ENCODE results near the gene PLBD1. TPM values are rescaled to one million over a fixed set of nuclear protein-coding genes. Genes with fewer than 3 reads are reported as not detected.

Gene PLBD1
- total and polyA plus RNA-seq, 2 donors (not counting 1 experiment from before 2014, with no cell fraction given) = 0.76 to 5.1 TPM

- TF ChIP-seq CTCF (conservative IDR thresholded peaks at IDR 0.05 in 1 of 2, IDR thresholded peaks at IDR 0.05 in 1 of 2; ENCODE audit: low read depth in 1 of 2, low read length in 2 of 2) (no peak), EZH2 (IDR thresholded peaks at IDR 0.05; ENCODE audit: low read length, missing control alignments) (no peak)
- H2AFZ ChIP-seq (ENCODE audit: low read length) = no peak overlapping the region
Measured at GRCh38 chr12:14572401-14572800, 4.7 kb upstream of the PLBD1 start.

GRCh38 chr12:14571779-14572178, 4.1 kb upstream of the PLBD1 start:
- no peak for DNase-seq (ENCODE audit: low read depth in 2 of 2)
- no peaks in the 10 kb centered on the region for H3K79me2 ChIP-seq (ENCODE audit: control insufficient read depth, insufficient read depth, low read length)
- H3K36me3 ChIP-seq (ENCODE audit: control insufficient read depth, insufficient read depth, low read length) = no peaks in the 10 kb centered on the region
- H4K20me1 ChIP-seq (ENCODE audit: control insufficient read depth, extremely low read depth, insufficient read depth, low read length) = no peaks in the 10 kb centered on the region
- H3K9me3 ChIP-seq (ENCODE audit: control insufficient read depth, insufficient read depth, low read depth, low read length) = no peaks in the 10 kb centered on the region
- H3K27me3 ChIP-seq (ENCODE audit: control insufficient read depth, insufficient read depth, low read length) = no peaks in the 10 kb centered on the region
- H3K9ac ChIP-seq (ENCODE audit: insufficient read depth, low read length) = no peak overlapping the region
- H3K4me3 ChIP-seq (replicated peaks in 1 of 4; ENCODE audit: control extremely low read depth in 1 of 4, insufficient read depth in 1 of 4, low read depth in 3 of 4, low read length in 4 of 4) = no peak overlapping the region
- H3K4me1 ChIP-seq (ENCODE audit: control insufficient read depth, extremely low read depth, insufficient read depth, low read length) = no peaks in the 10 kb centered on the region
- no peak overlapping the region for H3K4me2 ChIP-seq (ENCODE audit: extremely low read depth, insufficient read depth, low read length)
- no peak overlapping the region for H2AFZ ChIP-seq (ENCODE audit: low read length)
- no peak overlapping the region for H3K27ac ChIP-seq (ENCODE audit: insufficient read depth, low read length)
- TF ChIP-seq CTCF (conservative IDR thresholded peaks at IDR 0.05 in 1 of 2, IDR thresholded peaks at IDR 0.05 in 1 of 2; ENCODE audit: low read depth in 1 of 2, low read length in 2 of 2) = no peak
- TF ChIP-seq EZH2 (IDR thresholded peaks at IDR 0.05; ENCODE audit: low read length, missing control alignments) = no peak

More at GRCh38 chr12:14572401-14572800, 4.7 kb upstream of the PLBD1 start:
- Histone ChIP-seq H3K4me1 (ENCODE audit: control insufficient read depth, extremely low read depth, insufficient read depth, low read length) (no peaks in the 10 kb centered on the region), H4K20me1 (ENCODE audit: control insufficient read depth, extremely low read depth, insufficient read depth, low read length) (no peaks in the 10 kb centered on the region), H3K36me3 (ENCODE audit: control insufficient read depth, insufficient read depth, low read length) (no peaks in the 10 kb centered on the region), H3K9me3 (ENCODE audit: control insufficient read depth, insufficient read depth, low read depth, low read length) (no peaks in the 10 kb centered on the region), H3K9ac (ENCODE audit: insufficient read depth, low read length) (no peak overlapping the region), H3K79me2 (ENCODE audit: control insufficient read depth, insufficient read depth, low read length) (no peaks in the 10 kb centered on the region), H3K4me3 (replicated peaks in 1 of 4; ENCODE audit: control extremely low read depth in 1 of 4, insufficient read depth in 1 of 4, low read depth in 3 of 4, low read length in 4 of 4) (no peak overlapping the region), H3K27ac (ENCODE audit: insufficient read depth, low read length) (no peak overlapping the region), H3K27me3 (ENCODE audit: control insufficient read depth, insufficient read depth, low read length) (no peaks in the 10 kb centered on the region), H3K4me2 (ENCODE audit: extremely low read depth, insufficient read depth, low read length) (no peak overlapping the region)
- DNase-seq (ENCODE audit: low read depth in 2 of 2) = no peak

- Histone ChIP-seq H3K27me3 (ENCODE audit: control insufficient read depth, insufficient read depth, low read length) (no peaks in the 10 kb centered on the region), H3K79me2 (ENCODE audit: control insufficient read depth, insufficient read depth, low read length) (no peaks in the 10 kb centered on the region), H2AFZ (ENCODE audit: low read length) (no peak overlapping the region)
Measured at GRCh38 chr12:14570231-14570630, 2.5 kb upstream of the PLBD1 start.

More at GRCh38 chr12:14570231-14570630, 2.5 kb upstream of the PLBD1 start:
- Histone ChIP-seq H3K4me2 (ENCODE audit: extremely low read depth, insufficient read depth, low read length) (no peak overlapping the region), H3K27ac (ENCODE audit: insufficient read depth, low read length) (no peak overlapping the region), H4K20me1 (ENCODE audit: control insufficient read depth, extremely low read depth, insufficient read depth, low read length) (no peaks in the 10 kb centered on the region), H3K9ac (ENCODE audit: insufficient read depth, low read length) (no peak overlapping the region), H3K9me3 (ENCODE audit: control insufficient read depth, insufficient read depth, low read depth, low read length) (no peaks in the 10 kb centered on the region), H3K36me3 (ENCODE audit: control insufficient read depth, insufficient read depth, low read length) (no peaks in the 10 kb centered on the region), H3K4me3 (replicated peaks in 1 of 4; ENCODE audit: control extremely low read depth in 1 of 4, insufficient read depth in 1 of 4, low read depth in 3 of 4, low read length in 4 of 4) (no peak overlapping the region), H3K4me1 (ENCODE audit: control insufficient read depth, extremely low read depth, insufficient read depth, low read length) (no peaks in the 10 kb centered on the region)
- TF ChIP-seq CTCF (conservative IDR thresholded peaks at IDR 0.05 in 1 of 2, IDR thresholded peaks at IDR 0.05 in 1 of 2; ENCODE audit: low read depth in 1 of 2, low read length in 2 of 2) (no peak), EZH2 (IDR thresholded peaks at IDR 0.05; ENCODE audit: low read length, missing control alignments) (no peak)
- DNase-seq (ENCODE audit: low read depth in 2 of 2) = no peak

Measured in fibroblast of lung (primary cell).